Activated CD8-positive, alpha-beta memory T cell treated with anti-CD3 and anti-CD28 coated beads for 48 hours (primary cell): ENCODE data around the gene SAMD4A.

Source experiments
- DNase-seq, 3 experiments: peaks; one replicate each; pipeline ENCODE4 v3.0.0-alpha.2; 2020; ENCODE audit warnings: low read depth in 2 of 3, low spot score in 2 of 3

Gene SAMD4A

DNA sequence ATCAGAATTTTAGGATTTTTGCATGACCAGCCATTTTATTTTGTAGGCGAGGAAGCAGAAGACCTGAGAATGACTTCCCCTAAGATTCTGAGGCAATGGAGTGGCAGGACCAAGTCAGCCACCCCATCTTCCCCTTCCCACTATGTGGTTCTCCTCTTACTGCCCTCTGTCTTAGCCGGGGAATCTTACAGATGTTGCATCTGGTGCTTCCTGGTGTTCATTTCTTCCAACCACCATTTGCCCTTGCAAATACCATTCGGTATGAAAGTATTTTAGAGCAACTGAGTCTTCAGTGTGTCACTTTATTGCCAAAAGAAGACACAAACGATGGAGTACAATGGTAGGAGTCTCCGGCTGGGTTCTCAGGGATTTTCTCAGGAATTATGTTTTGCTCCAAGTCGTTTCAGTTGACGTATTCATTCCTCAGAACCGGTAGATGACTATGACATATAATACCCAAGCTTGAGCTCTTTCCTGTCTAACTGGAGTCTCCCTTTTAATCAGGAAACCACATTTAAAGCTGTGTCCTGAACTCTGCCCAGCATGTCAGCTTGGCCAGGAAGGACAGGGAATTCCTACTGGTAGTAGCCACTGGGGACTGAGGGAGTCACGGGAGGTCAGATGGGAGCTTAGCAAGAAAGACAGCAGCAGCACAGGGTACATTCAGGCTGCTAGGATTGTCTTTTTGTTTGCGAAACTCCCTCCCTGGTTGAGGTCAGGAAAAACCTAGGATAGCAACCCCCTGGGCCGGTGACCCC, 87.0 kb downstream of the SAMD4A start:
- DNase-seq: no peak

DNA sequence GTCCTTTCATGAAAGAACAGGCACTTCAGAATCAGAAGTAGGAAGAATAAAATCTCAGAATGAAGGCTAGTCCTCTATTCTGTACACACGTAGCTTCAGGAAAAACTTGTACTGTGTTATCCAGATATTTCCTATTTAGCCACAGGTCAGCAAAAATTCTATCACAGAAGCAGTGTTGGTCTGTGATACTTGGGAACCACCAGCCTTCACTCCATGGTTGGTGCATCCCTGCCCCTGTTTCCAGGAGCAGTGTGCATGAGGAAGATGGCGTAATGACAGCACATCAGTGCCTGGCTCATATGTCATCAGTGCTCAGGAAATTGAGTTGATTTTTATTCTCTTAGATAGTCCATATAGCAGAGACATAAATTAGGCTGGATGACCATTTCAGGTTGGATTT, 87.7 kb downstream of the SAMD4A start:
- DNase-seq: no peak

DNA sequence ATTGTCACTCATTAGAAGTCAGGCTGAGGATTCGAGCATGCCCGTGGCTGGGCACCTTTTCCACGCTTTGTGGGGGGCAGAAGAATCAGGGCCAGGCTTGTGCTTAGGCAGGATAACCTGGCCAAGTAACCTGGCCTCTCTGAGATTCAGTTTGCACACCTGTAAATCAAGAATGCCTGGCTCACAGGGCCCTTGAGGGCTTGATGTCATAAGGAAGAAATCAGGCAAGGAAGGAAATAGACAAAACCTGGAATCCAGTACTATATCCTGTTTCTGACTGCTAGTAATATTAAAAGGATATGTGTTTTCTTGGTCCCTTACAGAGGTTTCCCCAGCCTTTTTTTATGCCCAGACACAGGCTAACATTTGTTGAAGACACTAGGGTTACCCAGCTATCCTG, 91.9 kb downstream of the SAMD4A start:
- no peak for DNase-seq

DNA sequence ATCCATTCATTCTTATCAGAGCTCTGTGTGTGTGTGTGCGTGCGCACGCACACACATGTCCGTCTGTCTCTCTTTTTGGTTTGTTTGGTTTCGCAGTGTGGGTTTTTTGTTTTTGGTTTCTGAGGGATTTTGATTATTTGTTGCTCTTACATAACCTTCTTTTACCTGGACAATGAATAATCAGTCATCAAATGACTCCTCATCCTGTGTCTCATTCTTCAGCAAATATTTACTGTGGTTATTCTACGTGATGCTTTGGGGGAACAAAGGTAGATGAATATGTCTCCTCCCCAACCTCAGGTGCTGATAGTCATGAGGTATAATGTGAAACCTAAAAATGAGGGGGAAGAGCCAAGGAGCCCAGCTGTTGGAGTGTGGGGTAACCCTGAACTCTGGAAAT, 92.4 kb downstream of the SAMD4A start:
- no peak for DNase-seq

DNA sequence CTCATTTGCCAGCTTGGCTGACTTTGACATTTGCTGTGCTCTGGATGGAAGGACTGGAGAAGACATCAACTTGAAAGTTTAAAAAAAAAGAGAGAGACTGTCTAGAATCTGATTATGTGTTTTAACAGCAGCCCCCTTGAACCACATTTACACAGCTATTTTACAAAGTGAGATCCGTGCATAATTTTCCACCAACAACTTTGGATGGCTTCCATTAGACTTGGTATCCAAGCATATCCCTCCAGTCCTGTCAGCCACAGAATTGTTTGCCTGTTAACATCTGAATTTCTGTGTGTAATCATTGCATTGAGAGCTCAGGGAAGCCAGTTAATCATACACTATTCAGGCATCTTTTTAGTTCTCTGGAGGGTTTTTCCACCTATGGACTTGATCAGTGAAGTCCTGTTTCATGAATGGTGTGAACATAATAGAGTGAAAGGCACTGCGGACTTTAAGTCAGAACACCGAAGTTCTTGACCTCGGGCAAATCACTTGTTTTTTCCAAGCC, 93.7 kb downstream of the SAMD4A start:
- DNase-seq: no peak

DNA sequence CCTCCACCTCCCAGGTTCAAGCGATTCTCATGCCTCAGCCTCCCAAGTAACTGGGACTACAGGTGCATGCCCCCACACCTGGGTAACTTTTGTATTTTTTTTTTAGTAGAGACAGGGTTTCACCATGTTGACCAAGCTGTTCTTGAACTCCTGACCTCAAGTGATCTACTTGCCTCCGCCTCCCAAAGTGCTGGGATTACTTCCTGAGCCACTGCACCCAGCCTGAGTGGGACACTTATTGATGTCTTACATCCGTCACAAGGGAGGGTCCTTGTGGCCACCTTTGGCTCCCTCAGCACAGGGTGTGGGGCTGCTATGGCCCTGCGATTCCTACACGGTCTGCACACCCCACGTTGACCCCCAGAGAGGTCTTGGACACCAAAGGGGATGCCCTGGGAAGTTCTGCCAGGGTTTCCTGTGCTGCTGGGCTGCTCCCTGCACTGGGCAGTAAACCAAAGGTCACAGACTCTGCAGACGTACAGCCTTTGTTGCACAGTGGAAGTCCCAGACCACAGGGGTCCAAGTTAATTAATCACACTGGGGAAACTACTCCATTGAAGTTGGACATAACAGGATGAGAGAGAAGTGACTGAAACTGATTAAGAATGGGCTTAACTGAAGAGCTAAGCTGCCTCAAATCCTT, 95.7 kb downstream of the SAMD4A start:
- no peak for DNase-seq

DNA sequence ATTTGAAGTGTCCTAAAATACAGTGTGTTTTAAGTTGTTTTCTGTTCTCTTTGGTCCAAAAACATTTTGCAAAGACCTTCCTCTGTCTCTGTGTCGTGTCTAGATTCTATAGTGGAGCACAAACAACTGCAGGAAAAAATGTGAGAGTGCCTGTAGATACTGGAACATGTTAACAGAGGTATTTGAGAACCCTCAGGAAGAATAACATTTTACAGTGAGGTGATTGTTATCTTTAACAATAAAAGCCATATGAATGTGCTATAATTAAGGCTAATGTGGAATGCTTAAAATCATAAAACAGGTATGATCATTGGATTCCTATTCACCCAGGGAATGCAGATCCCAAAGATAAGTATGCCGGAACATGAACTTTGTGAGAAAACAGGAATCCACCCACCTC, 98.0 kb downstream of the SAMD4A start:
- DNase-seq: no peak

DNA sequence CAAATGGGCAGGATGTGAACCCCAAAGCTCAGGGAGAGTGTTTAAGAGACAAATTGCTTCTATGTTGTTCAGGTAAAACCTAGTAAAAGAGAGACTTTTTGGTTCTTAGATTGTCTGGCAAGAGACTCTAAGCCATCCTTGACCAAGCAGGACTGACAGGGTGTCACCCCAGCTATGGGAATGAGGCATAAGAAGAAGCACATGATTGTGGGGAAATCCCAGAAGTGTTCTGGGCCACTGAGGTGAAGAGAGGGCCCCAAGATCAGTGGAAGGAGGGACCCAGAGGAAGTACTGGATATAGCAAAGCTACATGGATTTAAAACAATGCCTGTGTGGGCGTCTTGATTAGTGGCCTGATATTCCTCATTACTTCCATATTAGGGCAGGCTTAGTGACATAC, 99.0 kb downstream of the SAMD4A start:
- no peak for DNase-seq

DNA sequence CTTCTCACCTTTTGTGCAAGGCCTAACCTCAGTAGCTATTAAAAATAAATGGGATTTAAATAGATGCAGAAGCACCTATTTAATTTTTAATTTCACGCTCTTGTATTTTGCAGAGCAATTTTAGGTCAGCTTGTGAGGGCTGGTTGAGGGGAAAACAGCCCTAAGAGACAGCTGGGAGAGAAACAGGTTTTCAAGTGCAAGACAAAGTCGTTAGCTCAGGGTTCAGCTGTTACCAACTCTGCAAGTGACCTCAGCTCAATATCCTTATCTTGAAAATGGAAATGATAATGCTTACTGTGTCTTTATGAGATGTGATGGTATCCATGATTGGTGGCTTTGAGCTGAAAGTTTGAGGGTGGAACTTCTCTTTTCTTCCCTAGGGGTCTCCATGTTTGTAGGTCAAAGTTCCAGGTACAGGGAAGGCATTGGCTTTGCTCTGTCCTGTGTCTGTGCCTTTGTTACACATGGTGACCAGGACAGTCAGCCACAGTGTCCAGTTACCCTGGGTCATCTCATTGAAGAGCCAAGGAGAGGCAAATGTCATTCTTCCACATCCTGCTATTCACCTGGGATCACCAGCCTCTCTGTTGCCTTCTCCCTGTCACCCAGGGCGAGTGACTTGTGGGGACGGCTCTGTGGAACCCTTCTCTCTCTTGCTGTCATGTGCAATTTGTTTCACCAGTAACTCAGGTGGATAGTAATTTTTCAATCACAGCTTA, 100.3 kb downstream of the SAMD4A start:
- no peak for DNase-seq

DNA sequence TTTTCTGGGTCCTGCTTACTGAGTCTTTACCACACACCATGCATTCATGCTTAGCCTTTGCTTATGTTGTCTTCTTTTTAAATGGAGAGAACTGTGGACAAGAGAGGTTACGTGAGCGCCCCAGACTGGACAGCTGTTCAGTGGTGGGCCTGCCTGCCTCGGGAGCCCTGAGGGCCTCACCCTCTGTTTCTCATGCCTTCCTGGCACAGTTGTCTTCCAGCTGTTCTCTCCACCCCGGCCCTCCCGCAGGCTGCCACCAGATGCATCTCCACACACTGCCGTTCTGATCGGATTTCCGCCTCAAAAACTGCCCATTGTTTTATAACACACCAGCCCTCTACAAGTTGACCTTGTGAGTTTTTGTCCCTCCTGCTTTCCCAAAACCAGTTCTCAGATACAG, 100.8 kb downstream of the SAMD4A start:
- DNase-seq: no peak

DNA sequence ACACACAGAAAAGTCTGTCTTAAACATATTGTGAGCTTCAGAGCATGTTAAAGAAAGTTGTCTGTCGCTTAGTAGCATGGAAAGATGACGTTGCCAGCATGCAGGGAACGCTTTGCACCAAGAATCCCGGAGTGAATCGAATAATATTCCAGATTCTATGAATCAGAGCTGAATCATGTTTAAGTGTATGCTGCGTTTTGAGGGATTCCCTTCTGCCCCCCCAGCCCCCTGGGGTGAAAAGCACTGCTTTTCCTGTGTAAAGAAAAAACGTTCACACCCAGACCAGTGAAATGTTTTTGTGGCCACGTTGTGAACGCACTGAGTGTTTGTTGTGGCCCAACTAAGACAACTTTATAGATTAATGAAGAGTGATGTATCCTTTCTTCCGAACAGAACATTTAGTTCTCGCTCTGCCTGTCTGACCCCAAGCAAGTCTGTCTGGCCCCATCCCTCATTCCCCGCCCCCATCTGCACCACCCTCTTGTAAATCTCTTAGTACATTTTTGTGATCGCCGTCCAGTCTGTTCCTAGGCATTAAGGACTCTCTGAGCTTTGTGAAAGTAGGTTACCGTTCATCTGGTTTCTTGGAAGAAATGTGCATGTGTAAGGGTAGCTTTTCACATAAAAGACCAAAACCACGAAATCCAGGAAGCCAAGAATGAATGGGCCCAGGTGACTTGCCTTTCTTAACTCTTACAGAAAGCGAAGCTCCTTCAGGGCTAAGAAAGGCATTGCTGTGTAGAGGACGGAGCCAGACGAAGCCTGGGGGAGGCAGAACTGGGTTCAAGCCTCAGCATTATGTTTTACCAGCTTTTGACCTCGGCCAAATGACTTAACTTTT, 103.0 kb downstream of the SAMD4A start:
- DNase-seq: no peak

DNA sequence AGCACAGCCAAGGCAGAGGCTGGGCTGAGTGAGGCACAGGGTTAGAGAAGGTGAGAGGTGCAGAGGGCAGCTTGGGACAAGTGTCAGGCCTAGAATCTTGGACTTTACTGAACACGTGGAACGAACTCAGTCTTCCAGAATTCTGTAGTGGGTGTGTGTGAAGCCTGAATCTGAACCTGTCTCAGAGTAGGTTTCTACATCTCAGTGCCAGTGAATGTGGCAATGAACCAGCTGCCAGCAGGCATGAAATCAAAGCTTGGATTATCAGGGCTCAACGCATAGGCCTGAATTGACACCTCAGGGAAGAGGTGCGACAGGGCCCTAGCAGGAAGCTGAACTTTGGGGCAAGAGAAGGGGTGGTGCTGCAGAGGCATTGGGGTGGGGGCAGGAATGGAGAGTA, 104.6 kb downstream of the SAMD4A start:
- DNase-seq: no peak

DNA sequence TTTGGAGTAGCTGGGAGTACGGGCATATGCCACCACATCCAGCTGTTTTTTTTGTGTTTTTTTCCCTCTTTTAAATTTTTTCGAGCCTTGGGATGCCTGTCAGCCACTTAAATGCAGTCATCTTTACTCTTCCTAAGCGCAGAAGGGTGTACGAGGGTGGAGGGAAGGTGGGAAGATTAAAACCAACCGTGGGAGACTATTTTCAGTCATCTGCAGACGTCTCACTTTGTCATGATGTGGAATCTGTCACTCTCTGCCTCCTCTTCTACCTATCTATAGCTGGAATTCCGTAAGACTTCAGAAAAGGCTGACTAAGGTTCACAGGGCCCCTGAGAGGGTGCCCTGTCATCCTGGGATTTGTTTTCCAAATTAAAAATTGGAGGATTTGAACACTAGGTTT, 105.3 kb downstream of the SAMD4A start:
- DNase-seq: no peak

DNA sequence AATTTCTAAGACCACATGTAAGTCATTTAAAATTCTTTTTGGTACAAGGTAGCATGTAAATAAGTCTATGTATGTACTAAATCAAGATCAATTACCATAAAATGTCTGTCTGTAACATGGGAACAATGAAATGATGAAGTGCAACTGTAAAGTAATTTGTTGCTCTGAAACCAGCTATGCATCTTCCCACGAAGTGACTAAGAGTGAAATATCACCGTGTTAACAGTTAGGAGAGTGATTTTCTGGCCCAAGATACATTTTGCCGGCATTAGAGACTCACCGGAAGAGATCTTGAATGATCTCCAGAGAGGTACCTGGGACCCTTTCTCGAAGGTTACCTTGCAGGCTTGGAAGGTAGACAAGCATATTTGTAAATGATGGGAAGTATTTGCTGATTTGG, 105.8 kb downstream of the SAMD4A start:
- DNase-seq: no peak

DNA sequence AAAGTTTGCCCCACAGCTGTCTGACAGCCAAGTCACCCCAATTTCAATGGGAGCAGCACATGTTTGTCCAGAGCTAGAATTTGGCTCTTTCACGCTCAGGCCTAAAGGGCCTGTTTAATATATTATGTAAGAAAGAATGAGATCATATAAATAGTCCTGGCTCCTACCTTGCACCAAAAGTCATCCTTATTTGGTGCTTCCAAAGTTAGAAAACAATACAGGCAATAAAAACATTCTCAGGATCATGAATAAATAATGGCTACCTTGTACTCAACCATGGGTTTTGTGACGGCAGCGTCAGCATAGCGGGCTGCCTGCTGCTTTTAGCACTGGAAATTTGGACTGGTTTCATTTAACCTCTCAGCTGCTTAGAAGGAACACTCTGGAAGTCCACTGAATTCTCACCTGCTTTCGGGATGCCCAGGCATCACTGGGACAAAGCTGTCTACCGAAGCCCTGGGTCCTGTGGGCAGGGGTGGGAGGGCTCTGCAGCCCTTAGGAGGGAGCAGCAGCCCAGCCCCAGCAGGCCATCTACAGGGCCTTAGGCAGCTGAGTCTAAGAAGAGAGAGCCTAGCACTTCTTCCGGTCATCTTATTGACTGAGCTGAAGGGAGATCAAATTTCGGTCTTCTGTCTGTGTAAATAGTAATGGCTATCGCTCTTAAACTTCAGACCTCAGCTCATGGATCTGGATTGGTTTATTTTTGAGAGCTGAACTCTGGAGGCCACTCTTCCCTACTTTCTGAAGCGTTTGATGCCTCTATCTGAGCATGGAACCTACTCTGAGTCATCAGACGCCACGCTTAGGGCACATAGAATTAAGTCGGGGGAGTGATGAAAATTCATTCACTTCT, 106.5 kb downstream of the SAMD4A start:
- no peak for DNase-seq

DNA sequence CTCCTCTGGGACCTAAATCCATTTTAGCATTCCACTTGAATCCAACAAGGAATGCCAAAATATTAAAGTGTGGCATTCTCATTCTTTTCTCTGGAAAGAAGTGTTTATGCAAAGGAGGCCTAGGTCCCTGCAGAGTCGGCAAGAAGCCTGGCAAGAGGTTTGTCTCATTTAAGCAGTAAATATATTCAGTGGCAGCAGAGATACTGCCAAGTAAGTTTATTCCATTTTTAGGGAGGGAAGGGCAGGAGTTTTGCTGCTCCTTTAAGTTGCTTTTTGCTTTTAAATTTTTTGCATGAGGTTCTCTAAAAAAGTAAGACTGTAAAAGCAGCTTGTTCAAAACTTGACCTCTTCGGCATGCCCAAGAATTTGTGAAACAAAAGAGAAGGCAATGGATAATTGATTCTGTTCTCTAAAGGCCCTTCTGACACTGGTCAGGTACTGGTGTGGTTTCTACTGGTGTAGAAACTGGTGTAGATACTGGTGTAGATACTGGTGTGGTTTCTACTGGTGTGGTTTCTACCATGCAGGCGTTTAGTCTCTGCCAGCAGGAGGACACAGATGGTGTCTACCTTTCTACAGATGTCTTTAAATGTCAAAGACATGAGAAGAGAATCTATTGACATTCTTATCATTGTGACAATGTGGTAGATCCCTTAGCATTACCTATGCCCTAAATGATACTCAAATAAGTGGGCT, 107.3 kb downstream of the SAMD4A start:
- DNase-seq: no peak

DNA sequence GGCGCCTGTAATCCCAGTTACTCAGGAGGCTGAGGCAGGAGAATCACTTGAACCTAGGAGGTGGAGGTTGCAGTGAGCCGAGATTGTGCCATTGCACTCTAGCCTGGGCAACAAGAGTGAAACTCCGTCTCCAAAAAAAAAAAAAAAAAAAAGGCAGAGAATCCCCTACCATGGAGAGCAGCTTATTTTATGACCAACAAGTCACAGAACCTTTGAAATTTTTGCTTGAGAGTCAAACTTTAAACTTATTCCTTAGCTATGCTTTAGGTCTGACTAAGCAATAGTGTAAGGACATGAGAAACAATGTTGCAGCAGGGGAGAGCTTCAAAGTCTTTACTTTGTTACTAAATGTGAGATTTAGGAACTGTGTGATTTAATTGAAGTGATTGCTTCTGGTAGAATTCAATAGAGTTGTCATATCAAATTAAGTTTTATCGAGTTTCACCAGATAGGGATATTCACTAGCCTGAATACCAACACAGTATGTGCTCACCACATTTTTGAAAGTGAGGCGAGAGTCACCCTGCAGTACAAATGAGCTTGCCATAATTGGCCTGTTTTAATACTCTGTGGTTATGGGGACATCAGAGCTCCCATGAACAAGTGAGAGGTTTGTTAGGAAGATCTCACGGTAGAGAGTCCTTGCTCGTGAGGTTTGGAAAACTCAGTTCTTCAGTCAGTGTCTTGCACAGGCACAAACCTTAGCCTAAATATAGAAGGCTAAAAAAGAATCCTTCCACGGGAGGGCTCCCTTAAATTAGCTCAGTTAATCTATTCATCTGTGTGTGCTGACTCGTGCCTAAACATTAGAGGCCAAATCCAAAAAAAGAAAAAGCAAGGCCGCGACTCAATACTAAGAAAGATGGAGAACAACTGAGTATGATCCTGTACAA, 108.6 kb downstream of the SAMD4A start:
- DNase-seq: no peak

DNA sequence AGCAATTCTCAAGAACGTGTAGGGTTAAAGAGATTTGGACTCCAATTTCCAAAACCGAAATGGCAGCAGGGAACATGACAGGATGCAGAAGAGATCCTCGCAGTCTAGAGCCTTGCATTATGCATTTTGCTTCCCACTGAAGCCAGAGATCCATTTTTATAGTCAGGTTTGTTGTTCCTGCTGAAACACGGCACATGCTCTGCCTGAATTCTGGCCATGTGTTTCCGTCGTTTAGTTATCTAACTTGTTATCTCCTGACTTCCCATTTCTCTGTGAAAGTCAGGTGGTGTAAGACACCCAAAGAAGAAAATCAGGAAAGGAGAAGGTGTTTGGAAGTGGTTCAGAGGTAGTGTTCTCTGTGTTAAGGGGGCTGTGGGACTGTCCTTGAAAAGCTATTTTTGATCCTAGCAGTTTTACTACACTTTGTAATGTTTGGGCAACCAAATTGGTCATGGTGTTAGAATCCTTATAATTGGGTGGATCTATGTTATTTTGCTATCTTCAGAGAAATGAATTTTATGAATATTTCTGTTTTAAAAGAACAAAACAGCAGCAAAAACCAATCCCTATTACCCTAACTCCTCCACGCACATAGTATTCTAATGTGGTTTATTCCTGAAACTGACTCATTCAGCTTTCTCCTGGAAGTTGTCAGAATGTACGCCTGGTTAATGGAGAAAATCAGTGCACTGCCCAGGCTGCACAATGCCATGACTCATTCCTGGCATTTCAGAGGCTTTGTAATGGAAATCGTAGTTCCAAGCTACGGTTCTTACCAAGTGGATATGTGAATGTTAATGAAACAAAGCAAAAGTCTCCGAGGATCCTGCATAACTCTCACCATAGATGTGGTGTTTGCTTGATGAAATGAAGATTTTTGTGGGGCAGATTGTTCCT, 110.1 kb downstream of the SAMD4A start:
- DNase-seq: no peak
